Measurements from ENCODE around the gene CPLX4. TPM values are rescaled to one million over a fixed set of nuclear protein-coding genes. Genes with fewer than 3 reads are reported as not detected.

The CPLX4 gene
- total and polyA plus RNA-seq, 2 of the 13 experiments (the other 11 are each of a cell fraction or from before 2014, with no cell fraction given): not detected

GRCh38 chr18:59343926-59344325, 25.5 kb upstream of the CPLX4 start:
- Histone ChIP-seq H3K4me3 (replicated peaks in 1 of 3; ENCODE audit: insufficient read depth in 1 of 3, low read depth in 2 of 3, low read length in 3 of 3) (no peak overlapping the region), H2AFZ (ENCODE audit: low read length) (no peak overlapping the region), H4K20me1 (ENCODE audit: insufficient read depth, low read length) (peaks cover 32% of the 10 kb centered on the region), H3K9me3 (ENCODE audit: low read length) (no peaks in the 10 kb centered on the region), H3K79me2 (ENCODE audit: insufficient read depth, low read length) (peaks cover 59% of the 10 kb centered on the region), H3K36me3 (replicated peaks in 1 of 2; ENCODE audit: control insufficient read depth in 1 of 2, insufficient read depth in 2 of 2, low read length in 2 of 2) (peaks cover 20 to 78% of the 10 kb centered on the region in 2 experiments), H3K4me1 (ENCODE audit: insufficient read depth, low read length) (peaks cover 34% of the 10 kb centered on the region), H3K9ac (ENCODE audit: insufficient read depth, low read depth, low read length) (no peak overlapping the region), H3K27ac (ENCODE audit: extremely low read length, insufficient read depth, low read length) (no peak overlapping the region), H3K27me3 (ENCODE audit: control insufficient read depth in 1 of 2, insufficient read depth in 2 of 2, low read length in 2 of 2) (no peaks in the 10 kb centered on the region), H3K4me2 (ENCODE audit: low read depth, low read length) (no peak overlapping the region)
- in situ Hi-C loops (cut with HindIII; ENCODE audit: extremely low pct_ligation_motif_present, low pct_unique_long_range_greater_than_20kb) (no loop called here), intact Hi-C loops (cut with micrococcal nuclease; ENCODE audit: unreplicated experiment) (no loop called here)
- ATAC-seq (no peak), DNase-seq (ENCODE audit: low spot score) (no peak), FAIRE-seq (no peak)
- ChIA-PET POLR2A (no interaction called here), CTCF (ENCODE audit: low intra/inter-chr PET ratio, low total read pairs) (no interaction called here)
- BruUV-seq (replicated peaks): no TSS peak
- WGBS (ENCODE audit: low lambda C conversion rate): 96% methylated on average over 2 of the region's 2 CpGs
- TF ChIP-seq, protein P1, sequence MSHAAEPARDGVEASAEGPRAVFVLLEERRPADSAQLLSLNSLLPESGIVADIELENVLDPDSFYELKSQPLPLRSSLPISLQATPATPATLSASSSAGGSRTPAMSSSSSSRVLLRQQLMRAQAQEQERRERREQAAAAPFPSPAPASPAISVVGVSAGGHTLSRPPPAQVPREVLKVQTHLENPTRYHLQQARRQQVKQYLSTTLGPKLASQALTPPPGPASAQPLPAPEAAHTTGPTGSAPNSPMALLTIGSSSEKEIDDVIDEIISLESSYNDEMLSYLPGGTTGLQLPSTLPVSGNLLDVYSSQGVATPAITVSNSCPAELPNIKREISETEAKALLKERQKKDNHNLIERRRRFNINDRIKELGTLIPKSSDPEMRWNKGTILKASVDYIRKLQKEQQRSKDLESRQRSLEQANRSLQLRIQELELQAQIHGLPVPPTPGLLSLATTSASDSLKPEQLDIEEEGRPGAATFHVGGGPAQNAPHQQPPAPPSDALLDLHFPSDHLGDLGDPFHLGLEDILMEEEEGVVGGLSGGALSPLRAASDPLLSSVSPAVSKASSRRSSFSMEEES (CRISPR knock-in tag; IDR thresholded peaks at IDR 0.05): no peak
- TF ChIP-seq NONO (IDR thresholded peaks at IDR 0.05): no peak
- TF ChIP-seq NONO (CRISPR knock-in tag; conservative IDR thresholded peaks at IDR 0.05): no peak
- TF ChIP-seq CCAR2 (optimal IDR thresholded peaks at IDR 0.05; ENCODE audit: low read depth, low read length): no peak
- TF ChIP-seq, protein P2, sequence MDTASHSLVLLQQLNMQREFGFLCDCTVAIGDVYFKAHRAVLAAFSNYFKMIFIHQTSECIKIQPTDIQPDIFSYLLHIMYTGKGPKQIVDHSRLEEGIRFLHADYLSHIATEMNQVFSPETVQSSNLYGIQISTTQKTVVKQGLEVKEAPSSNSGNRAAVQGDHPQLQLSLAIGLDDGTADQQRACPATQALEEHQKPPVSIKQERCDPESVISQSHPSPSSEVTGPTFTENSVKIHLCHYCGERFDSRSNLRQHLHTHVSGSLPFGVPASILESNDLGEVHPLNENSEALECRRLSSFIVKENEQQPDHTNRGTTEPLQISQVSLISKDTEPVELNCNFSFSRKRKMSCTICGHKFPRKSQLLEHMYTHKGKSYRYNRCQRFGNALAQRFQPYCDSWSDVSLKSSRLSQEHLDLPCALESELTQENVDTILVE (CRISPR knock-in tag; IDR thresholded peaks at IDR 0.05): no peak

DNA sequence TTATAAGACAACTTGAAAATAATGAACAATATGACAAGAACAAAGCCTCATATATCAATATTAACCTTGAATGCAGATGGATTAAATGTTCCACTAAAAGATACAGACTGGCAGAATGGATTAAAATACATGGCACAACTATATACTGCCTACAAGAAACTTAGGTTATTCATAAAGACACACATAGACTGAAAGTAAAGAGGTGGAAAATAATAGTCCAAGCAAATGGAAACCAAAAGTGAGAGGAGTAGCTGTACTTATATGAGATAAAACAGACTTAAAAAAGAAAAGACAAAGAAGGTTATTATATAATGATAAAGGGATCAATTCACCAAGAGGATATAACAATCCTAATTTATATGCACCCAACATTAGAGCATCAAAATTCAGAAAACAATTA, 22.4 kb upstream of the CPLX4 start:
- ATAC-seq (no peak), DNase-seq (ENCODE audit: low spot score) (no peak), FAIRE-seq (no peak)
- Histone ChIP-seq H3K4me1 (ENCODE audit: insufficient read depth, low read length) (peaks cover 34% of the 10 kb centered on the region), H3K79me2 (ENCODE audit: insufficient read depth, low read length) (peaks cover 56% of the 10 kb centered on the region), H3K27ac (ENCODE audit: extremely low read length, insufficient read depth, low read length) (no peak overlapping the region), H3K4me3 (replicated peaks in 1 of 3; ENCODE audit: insufficient read depth in 1 of 3, low read depth in 2 of 3, low read length in 3 of 3) (no peak overlapping the region), H3K36me3 (replicated peaks in 1 of 2; ENCODE audit: control insufficient read depth in 1 of 2, insufficient read depth in 2 of 2, low read length in 2 of 2) (peaks cover 17 to 85% of the 10 kb centered on the region in 2 experiments), H3K9ac (ENCODE audit: insufficient read depth, low read depth, low read length) (no peak overlapping the region), H3K27me3 (ENCODE audit: control insufficient read depth in 1 of 2, insufficient read depth in 2 of 2, low read length in 2 of 2) (no peaks in the 10 kb centered on the region), H4K20me1 (ENCODE audit: insufficient read depth, low read length) (peaks cover 36% of the 10 kb centered on the region), H2AFZ (ENCODE audit: low read length) (no peak overlapping the region), H3K9me3 (ENCODE audit: low read length) (no peaks in the 10 kb centered on the region), H3K4me2 (ENCODE audit: low read depth, low read length) (no peak overlapping the region)
- POLR2A ChIA-PET: no interaction called here
- in situ Hi-C loops (cut with HindIII; ENCODE audit: extremely low pct_ligation_motif_present, low pct_unique_long_range_greater_than_20kb): no loop called here
- no TSS peak for BruUV-seq (replicated peaks)
- CTCF ChIA-PET (ENCODE audit: low intra/inter-chr PET ratio, low total read pairs): no interaction called here
- intact Hi-C loops (cut with micrococcal nuclease; ENCODE audit: unreplicated experiment): no loop called here
- no peak for TF ChIP-seq SNRNP70 (IDR thresholded peaks at IDR 0.05; ENCODE audit: low read depth, low read length)
- no peak for TF ChIP-seq NFE2L1 (CRISPR knock-in tag; IDR thresholded peaks at IDR 0.05; ENCODE audit: borderline replicate concordance)
- TF ChIP-seq ZNF101 (CRISPR knock-in tag; IDR thresholded peaks at IDR 0.05; ENCODE audit: borderline replicate concordance, low read depth): no peak
- no peak for TF ChIP-seq SALL1 (CRISPR knock-in tag; IDR thresholded peaks at IDR 0.05)
- TF ChIP-seq HHEX (CRISPR knock-in tag; IDR thresholded peaks at IDR 0.05): no peak
- TF ChIP-seq STAT5B (CRISPR knock-in tag; IDR thresholded peaks at IDR 0.05): no peak
- TF ChIP-seq RARA (CRISPR knock-in tag; IDR thresholded peaks at IDR 0.05): no peak
- TF ChIP-seq ZNF20 (CRISPR knock-in tag; IDR thresholded peaks at IDR 0.05): no peak
- TF ChIP-seq CBFB (CRISPR knock-in tag; IDR thresholded peaks at IDR 0.05): no peak
- TF ChIP-seq ZNF382 (CRISPR knock-in tag; IDR thresholded peaks at IDR 0.05; ENCODE audit: borderline replicate concordance): no peak
